ENCODE measurements around the gene LEMD3. TPM values are rescaled to one million over a fixed set of nuclear protein-coding genes. Genes with fewer than 3 reads are reported as not detected.

The LEMD3 gene
- polyA plus RNA-seq (2011; rRNA removed), result 4.7 and 8.7 TPM in 2 replicates
- polyA minus RNA-seq (2011; rRNA and poly(A)+ RNA removed), result 8.6 and 9.0 TPM in 2 replicates

DNA sequence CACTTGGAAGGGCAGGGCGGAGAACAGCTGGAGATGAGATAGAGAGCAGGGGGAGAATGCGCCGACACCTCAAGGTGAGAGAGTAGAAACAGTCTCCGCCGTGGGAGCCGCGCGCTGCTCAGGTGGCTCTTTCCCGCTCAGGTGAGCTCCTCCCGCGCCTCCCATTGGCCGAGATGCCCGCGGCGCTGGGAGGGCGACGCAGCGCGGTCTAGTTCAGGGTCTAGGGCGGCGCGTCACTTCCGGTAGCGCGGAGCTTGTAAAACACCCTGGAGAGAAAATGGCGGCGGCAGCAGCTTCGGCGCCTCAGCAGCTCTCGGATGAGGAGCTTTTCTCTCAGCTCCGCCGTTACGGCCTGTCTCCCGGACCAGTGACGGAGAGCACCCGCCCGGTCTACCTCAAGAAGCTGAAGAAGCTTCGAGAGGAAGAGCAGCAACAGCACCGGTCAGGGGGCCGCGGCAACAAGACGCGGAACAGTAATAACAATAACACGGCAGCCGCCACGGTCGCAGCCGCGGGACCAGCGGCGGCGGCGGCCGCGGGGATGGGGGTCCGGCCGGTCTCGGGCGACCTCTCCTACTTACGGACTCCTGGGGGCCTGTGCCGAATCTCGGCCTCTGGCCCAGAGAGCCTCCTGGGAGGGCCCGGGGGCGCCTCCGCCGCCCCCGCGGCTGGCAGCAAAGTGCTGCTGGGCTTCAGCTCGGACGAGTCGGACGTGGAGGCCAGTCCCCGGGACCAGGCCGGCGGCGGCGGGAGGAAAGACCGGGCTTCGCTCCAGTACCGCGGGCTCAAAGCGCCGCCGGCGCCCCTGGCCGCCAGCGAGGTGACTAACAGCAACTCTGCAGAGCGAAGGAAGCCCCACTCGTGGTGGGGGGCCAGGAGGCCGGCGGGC, at the start of gene LEMD3:
TSS of gene LEMD3 (plus strand) at position 264 of the 889 bp plus-strand sequence. CDS start at position 278, 14 bp downstream.
- Histone ChIP-seq H3K4me3 (ENCODE audit: low read depth, low read length) (peak within 1 kb of the TSS; percentile 73), H3K27me3 (ENCODE audit: control insufficient read depth, insufficient read depth, low read length) (no peaks in the 10 kb centered on the region), H3K36me3 (ENCODE audit: control insufficient read depth, insufficient read depth, low read length) (no peaks in the 10 kb centered on the region)
- ChIA-PET POLR2A (interaction anchor here (0.6 kb wide), 3 partner anchors 9 to 89 kb away, joined by 3 to 5 read pairs (median 4); no protein-coding TSS in a partner anchor), CTCF (interaction anchor here (0.7 to 0.9 kb wide), 3 partner anchors 51 to 433 kb away, joined by 3 read pairs; no protein-coding TSS in a partner anchor)
- no peak for DNase-seq (ENCODE audit: low read depth)
- TF ChIP-seq, protein P1, sequence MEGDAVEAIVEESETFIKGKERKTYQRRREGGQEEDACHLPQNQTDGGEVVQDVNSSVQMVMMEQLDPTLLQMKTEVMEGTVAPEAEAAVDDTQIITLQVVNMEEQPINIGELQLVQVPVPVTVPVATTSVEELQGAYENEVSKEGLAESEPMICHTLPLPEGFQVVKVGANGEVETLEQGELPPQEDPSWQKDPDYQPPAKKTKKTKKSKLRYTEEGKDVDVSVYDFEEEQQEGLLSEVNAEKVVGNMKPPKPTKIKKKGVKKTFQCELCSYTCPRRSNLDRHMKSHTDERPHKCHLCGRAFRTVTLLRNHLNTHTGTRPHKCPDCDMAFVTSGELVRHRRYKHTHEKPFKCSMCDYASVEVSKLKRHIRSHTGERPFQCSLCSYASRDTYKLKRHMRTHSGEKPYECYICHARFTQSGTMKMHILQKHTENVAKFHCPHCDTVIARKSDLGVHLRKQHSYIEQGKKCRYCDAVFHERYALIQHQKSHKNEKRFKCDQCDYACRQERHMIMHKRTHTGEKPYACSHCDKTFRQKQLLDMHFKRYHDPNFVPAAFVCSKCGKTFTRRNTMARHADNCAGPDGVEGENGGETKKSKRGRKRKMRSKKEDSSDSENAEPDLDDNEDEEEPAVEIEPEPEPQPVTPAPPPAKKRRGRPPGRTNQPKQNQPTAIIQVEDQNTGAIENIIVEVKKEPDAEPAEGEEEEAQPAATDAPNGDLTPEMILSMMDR (IDR thresholded peaks at IDR 0.05; ENCODE audit: insufficient read depth, low read depth, low read length), result no peak

DNA sequence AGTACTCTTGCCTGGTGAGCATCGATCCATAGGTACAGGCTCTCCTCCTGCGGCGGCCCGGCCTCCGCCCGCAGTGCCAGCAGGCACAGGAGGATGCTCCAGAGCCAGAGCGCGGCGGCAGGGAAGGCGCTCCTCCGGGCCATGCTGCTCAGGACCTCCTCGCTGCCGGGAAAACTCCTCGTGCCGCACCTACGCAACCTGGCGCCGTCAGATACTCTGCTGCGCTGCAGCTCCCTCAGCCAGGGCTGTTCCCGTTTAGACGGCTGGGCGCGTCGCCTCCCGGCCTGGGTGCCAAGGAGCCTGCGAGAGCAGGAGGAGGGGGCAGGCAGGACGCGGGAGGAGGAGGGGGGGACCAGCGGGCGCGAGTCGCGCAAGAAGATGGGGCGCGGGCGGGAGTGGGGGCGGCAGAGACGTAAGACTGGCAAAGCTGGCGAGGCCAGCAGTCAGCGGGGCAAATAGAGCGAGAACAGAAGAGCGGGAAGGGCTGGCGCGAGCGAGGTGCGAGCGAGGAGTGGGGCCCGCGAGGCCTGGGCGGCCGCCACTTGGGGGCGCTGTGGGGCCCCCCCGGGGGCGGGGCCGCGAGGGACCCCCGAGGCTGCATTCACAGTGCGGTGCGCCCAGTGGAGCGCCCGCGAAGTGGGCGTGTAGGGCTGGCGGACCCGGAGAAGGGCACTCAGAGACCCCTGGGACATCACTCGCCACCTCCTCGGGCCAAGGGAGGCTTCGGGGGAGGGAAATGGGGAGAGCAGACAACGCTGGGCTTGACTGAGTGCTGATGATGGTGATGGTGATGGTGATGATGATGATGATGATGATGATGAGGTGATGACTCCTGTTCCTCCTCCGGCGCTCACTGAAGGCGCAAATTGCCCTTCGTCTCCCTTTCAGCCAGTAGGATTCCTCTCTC, 48.1 kb upstream of the LEMD3 start, which contains the start of gene WIF1:
TSS of gene WIF1 (minus strand) at position 257 of the 907 bp plus-strand sequence. CDS start at position 143, 114 bp downstream.
- POLR2A ChIA-PET, result no interaction called here
- Histone ChIP-seq H3K4me3 (ENCODE audit: low read depth, low read length) (no peak within 1 kb of the TSS), H3K36me3 (ENCODE audit: control insufficient read depth, insufficient read depth, low read length) (no peaks in the 10 kb centered on the region), H3K27me3 (ENCODE audit: control insufficient read depth, insufficient read depth, low read length) (peaks cover 23% of the 10 kb centered on the region)
- TF ChIP-seq, protein P1 (IDR thresholded peaks at IDR 0.05; ENCODE audit: insufficient read depth, low read depth, low read length), result peak; percentile 19; the same call in 1 of the 2 replicates
- DNase-seq (ENCODE audit: low read depth), result no peak
- CTCF ChIA-PET, result interaction anchor here (5.0 kb wide), 1 partner anchor 229 kb away, joined by 39 read pairs; no protein-coding TSS in a partner anchor

DNA sequence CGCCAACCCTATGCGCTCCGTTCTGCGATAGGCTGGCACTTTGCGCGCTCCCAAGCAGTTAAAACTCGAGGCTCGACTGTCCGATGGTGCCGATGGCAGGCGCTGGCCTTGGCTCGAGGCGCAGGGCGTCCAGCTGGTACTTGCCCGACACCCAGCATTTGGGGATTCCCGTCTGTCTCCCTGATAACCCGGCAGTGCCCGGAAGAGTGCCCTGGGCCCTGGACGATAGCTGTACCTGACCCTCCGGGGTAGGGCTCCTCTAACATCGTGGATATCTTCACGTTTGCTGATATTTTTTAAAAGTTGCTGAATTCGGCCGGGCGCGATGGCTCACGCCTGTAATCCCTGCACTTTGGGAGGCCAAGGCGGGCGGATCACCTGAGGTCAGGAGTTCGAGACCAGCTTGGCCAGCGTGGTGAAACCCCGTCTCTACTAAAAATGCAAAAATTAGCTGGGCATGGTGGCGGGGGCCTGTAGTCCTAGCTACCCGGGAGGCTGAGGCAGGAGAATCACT, 47.4 kb upstream of the LEMD3 start:
- DNase-seq (ENCODE audit: low read depth), result no peak
- ChIA-PET POLR2A (no interaction called here), CTCF (interaction anchor here (1.2 to 5.0 kb wide), 3 partner anchors 177 to 320 kb away, joined by 4 to 39 read pairs (median 6); no protein-coding TSS in a partner anchor)
- peaks cover 25% of the 10 kb centered on the region for H3K27me3 ChIP-seq (ENCODE audit: control insufficient read depth, insufficient read depth, low read length)
- H3K4me3 ChIP-seq (ENCODE audit: low read depth, low read length), result no peak overlapping the region
- TF ChIP-seq, protein P1 (IDR thresholded peaks at IDR 0.05; ENCODE audit: insufficient read depth, low read depth, low read length), result no peak
- no peaks in the 10 kb centered on the region for H3K36me3 ChIP-seq (ENCODE audit: control insufficient read depth, insufficient read depth, low read length)

DNA sequence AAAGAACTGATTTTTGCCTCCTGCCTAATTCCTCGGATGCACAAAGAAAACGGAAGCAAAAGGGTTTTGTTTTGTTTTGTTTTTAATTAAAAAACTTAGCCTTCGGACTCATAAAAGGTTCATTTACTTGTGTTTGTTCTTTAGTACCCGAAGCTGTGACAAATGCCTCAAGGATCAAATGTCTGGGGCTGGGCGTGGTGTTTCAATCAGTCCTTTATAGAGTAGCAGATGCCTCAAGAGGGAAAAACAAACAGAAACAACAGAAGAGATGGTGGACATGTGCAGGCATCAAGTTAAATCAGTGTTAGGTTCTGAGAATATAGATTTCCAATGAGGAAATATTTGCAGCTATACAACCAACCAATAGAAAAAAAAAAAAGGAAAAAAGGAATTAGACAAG, 46.7 kb upstream of the LEMD3 start:
- Histone ChIP-seq H3K27me3 (ENCODE audit: control insufficient read depth, insufficient read depth, low read length) (peaks cover 25% of the 10 kb centered on the region), H3K36me3 (ENCODE audit: control insufficient read depth, insufficient read depth, low read length) (no peaks in the 10 kb centered on the region), H3K4me3 (ENCODE audit: low read depth, low read length) (no peak overlapping the region)
- TF ChIP-seq, protein P1 (IDR thresholded peaks at IDR 0.05; ENCODE audit: insufficient read depth, low read depth, low read length), result no peak
- POLR2A ChIA-PET, result interaction anchor here (0.6 kb wide), 1 partner anchor 237 kb away, joined by 4 read pairs; no protein-coding TSS in a partner anchor
- no peak for DNase-seq (ENCODE audit: low read depth)
- CTCF ChIA-PET, result interaction anchor here (0.7 to 5.0 kb wide), 7 partner anchors 11 to 321 kb away, joined by 3 to 39 read pairs (median 6); no protein-coding TSS in a partner anchor

Data from BJ (cell line).